GM12878 (cell line): ENCODE results near the gene PPP1R18. TPM values are rescaled to one million over a fixed set of nuclear protein-coding genes. Genes with fewer than 3 reads are reported as not detected.
A peak's percentile ranks its signal among the peaks of the same experiment; 100 is the strongest.

Experiments
- BHLHE40 ChIP-seq, 2 experiments: fragments of 450-650 bp in 1 of 2; IDR thresholded peaks; 2 replicates each; pipeline ENCODE4 v1.6.1; 2011 to 2017; ENCODE audit warnings: low read depth in 2 of 2, borderline replicate concordance in 1 of 2, improper control_type of control experiment in 1 of 2, low read length in 1 of 2, mild to moderate bottlenecking in 1 of 2
- CBFB ChIP-seq: IDR thresholded peaks from 2 replicates; pipeline ENCODE4 v1.6.1; 2016; ENCODE audit warnings: antibody characterized with exemption, low read depth
- CBX5 ChIP-seq: sonication (generic); IDR thresholded peaks from 2 replicates; pipeline ENCODE4 v1.6.1; 2016; ENCODE audit warnings: low read depth, moderate library complexity, mild to moderate bottlenecking, inconsistent platforms
- CREB1 ChIP-seq: IDR thresholded peaks from 2 replicates; pipeline ENCODE4 v1.6.1; 2012; ENCODE audit warnings: low read depth, mild to moderate bottlenecking, inconsistent platforms
- DPF2 ChIP-seq: fragments of 450-650 bp; IDR thresholded peaks from 2 replicates; pipeline ENCODE4 v1.6.1; 2017; ENCODE audit warnings: mild to moderate bottlenecking
- FOS ChIP-seq: IDR thresholded peaks from 3 replicates; pipeline ENCODE4 v1.6.1; 2011; ENCODE audit warnings: borderline replicate concordance; ENCODE audit not compliant: insufficient read length; ENCODE audit errors: extremely low read depth
- HDAC6 ChIP-seq: fragments of 200-600 bp; sonication (generic); IDR thresholded peaks from one replicate; pipeline ENCODE4 v1.8.0; 2017; ENCODE audit warnings: antibody characterized with exemption; ENCODE audit not compliant: unreplicated experiment
- IKZF2 ChIP-seq, 2 experiments: fragments of 450-650 bp; IDR thresholded peaks; 2 replicates each; pipeline ENCODE4 v1.6.1; 2017; ENCODE audit warnings: mild to moderate bottlenecking in 2 of 2, moderate library complexity in 2 of 2
- LARP7 ChIP-seq: fragments of 450-650 bp; IDR thresholded peaks from 2 replicates; pipeline ENCODE4 v1.6.1; 2017; ENCODE audit warnings: mild to moderate bottlenecking
- MXI1 ChIP-seq: fragments of 150-350 bp; IDR thresholded peaks from 2 replicates; pipeline ENCODE4 v1.6.1; 2011; ENCODE audit warnings: low read depth, mild to moderate bottlenecking, inconsistent platforms, low read length, improper control_type of control experiment
- MYC ChIP-seq: IDR thresholded peaks from 2 replicates; pipeline ENCODE4 v1.6.1; 2011; ENCODE audit warnings: mild to moderate bottlenecking, low read length, moderate library complexity, inconsistent platforms; ENCODE audit not compliant: insufficient read depth, insufficient replicate concordance, insufficient read length, severe bottlenecking
- NFIC ChIP-seq: IDR thresholded peaks from 2 replicates; pipeline ENCODE4 v1.6.1; 2012; ENCODE audit warnings: low read depth, mild to moderate bottlenecking, inconsistent platforms, low read length, moderate library complexity
- NR2C2 ChIP-seq: IDR thresholded peaks from 2 replicates; pipeline ENCODE4 v1.6.1; 2011; ENCODE audit warnings: borderline replicate concordance, low read depth; ENCODE audit not compliant: control insufficient read depth, insufficient read length
- NRF1 ChIP-seq: conservative IDR thresholded peaks from 2 replicates; pipeline ENCODE4 v1.6.1; 2011; ENCODE audit warnings: mild to moderate bottlenecking, low read depth, low read length, improper control_type of control experiment
- SMAD5 ChIP-seq: IDR thresholded peaks from 2 replicates; pipeline ENCODE4 v1.6.1; 2016; ENCODE audit warnings: antibody characterized with exemption, low read depth
- SPI1 ChIP-seq: IDR thresholded peaks from 2 replicates; pipeline ENCODE4 v1.6.1; 2011; ENCODE audit warnings: low read depth, mild to moderate bottlenecking, low read length, moderate library complexity, borderline replicate concordance; ENCODE audit not compliant: insufficient read depth
- TCF3 ChIP-seq: IDR thresholded peaks from 2 replicates; pipeline ENCODE4 v1.6.1; 2012; ENCODE audit warnings: low read depth, mild to moderate bottlenecking, low read length, borderline replicate concordance; ENCODE audit not compliant: insufficient read depth
- TCF7 ChIP-seq: IDR thresholded peaks from 2 replicates; pipeline ENCODE4 v1.6.1; 2014; ENCODE audit warnings: antibody characterized with exemption, borderline replicate concordance
- ZNF207 ChIP-seq: fragments of 450-650 bp; IDR thresholded peaks from 2 replicates; pipeline ENCODE4 v1.6.1; 2014; ENCODE audit warnings: antibody characterized with exemption, mild to moderate bottlenecking, borderline replicate concordance
- polyA plus RNA-seq, 11 experiments: library from polyadenylated mRNA; depleted of rRNA in 4 of 11; unstranded in 6 of 11; stranded (reverse) in 5 of 11; fragments of >200 nt; fragmentation: Nextera tagmentation in 4 of 11; fragmentation: Illumina TruSeq in 1 of 11; extraction: Ambion mirVana in 4 of 11; extraction: Trizol in 1 of 11; gene quantifications; 1 replicate in 1 of 11; 2 replicates in 10 of 11; pipeline versions ENCODE4 v1.2.1 to v1.2.3, GENCODE V29; 2011 to 2016; ENCODE audit warnings: inconsistent platforms in 2 of 11, missing spikeins in 2 of 11, low read depth in 1 of 11
- total RNA-seq, 4 experiments: library from RNA; depleted of rRNA in 3 of 4; stranded (reverse); fragments of >200 nt in 3 of 4; fragmentation: Illumina TruSeq in 1 of 4; extraction: Trizol in 1 of 4; gene quantifications; 2 replicates each; pipeline versions ENCODE4 v1.2.1 to v1.2.3, GENCODE V29; 2013 to 2021
- TF ChIP-seq, protein P1 (sequence below): fragments of 450-650 bp; IDR thresholded peaks from 2 replicates; pipeline ENCODE4 v1.6.1; 2017; ENCODE audit warnings: low read depth, mild to moderate bottlenecking, moderate library complexity
- TF ChIP-seq, protein P2 (sequence below): IDR thresholded peaks from 2 replicates; pipeline ENCODE4 v1.6.1; 2012; ENCODE audit warnings: low read depth, low read length, improper control_type of control experiment
- TF ChIP-seq, protein P3 (sequence below): IDR thresholded peaks from 2 replicates; pipeline ENCODE4 v1.6.1; 2011; ENCODE audit warnings: mild to moderate bottlenecking, low read depth, low read length, moderate library complexity; ENCODE audit not compliant: insufficient replicate concordance

PPP1R18 gene
- total and polyA plus RNA-seq, 10 of the 15 experiments (the other 5 are each of a cell fraction or from before 2014, with no cell fraction given), result 21.0 to 119 (median 52.6) TPM

DNA sequence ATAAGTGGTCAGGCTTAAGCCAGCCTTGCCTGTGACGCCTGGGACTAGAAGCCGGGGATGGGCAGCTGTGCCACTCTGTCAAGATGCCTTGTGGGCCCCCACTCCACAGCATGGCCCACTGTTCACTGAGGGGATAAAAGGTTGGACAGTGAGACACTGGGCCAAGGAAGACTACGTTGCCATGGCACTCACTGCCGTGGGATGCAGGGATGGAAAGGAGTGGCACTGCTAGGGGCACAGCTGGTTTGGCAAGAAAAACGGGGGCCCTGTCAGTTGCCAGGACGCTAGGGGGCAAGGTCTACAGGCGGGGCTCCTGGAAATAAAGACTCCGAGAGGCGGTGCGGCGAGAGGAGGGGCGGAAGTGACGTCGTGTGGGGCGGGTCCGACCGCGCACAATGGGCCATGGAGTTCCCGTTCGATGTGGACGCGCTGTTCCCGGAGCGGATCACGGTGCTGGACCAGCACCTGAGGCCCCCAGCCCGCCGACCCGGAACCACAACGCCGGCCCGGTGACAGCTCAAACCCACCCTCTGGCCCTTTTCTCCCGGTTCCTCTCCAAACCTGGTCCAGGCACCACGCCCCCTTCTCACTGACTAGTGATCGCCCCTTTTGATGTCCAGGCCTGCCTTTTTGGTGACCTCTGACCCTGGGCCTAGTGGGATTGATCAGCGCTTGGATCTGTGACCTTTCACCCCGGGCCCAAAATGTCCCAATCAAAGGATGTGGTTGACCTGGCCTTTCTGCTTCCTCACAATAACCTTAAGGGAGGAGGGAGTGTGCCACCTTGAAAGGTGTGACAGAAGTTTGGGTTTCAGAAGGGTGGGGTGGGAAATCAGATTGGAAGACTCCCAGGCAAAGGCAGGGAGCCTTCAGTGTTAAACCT, 59.7 kb downstream of the PPP1R18 start, which contains the start of gene ATAT1 (continued):
- TF ChIP-seq NRF1 (no peak), MYC (no peak), FOS (no peak), HDAC6 (no peak), NR2C2 (peak; percentile 70), CBX5 (no peak), SPI1 (peak; percentile 57; the same call in 1 of the 2 replicates), CBFB (peak; percentile 31; the same call in 1 of the 2 replicates), MXI1 (no peak), DPF2 (0 out of 2 replicates have a peak, but pooled peaks have one; percentile 44), IKZF2 (IDR thresholded peaks at IDR 0.05) (peak in 1 of 2 experiments; percentile 39; a peak in 1 of 4 replicates), LARP7 (peak; percentile 55; the same call in 1 of the 2 replicates), CREB1 (peak; percentile 91), SMAD5 (peak; percentile 61; the same call in 1 of the 2 replicates), BHLHE40 (IDR thresholded peaks at IDR 0.05; ENCODE audit: borderline replicate concordance in 1 of 2, low read depth in 2 of 2, low read length in 1 of 2) (peak in 1 of 2 experiments; percentile 35; a peak in 1 of 4 replicates), NFIC (no peak), ZNF207 (no peak), TCF7 (no peak), TCF3 (0 out of 2 replicates have a peak, but pooled peaks have one; percentile 42)
- TF ChIP-seq, protein P1, sequence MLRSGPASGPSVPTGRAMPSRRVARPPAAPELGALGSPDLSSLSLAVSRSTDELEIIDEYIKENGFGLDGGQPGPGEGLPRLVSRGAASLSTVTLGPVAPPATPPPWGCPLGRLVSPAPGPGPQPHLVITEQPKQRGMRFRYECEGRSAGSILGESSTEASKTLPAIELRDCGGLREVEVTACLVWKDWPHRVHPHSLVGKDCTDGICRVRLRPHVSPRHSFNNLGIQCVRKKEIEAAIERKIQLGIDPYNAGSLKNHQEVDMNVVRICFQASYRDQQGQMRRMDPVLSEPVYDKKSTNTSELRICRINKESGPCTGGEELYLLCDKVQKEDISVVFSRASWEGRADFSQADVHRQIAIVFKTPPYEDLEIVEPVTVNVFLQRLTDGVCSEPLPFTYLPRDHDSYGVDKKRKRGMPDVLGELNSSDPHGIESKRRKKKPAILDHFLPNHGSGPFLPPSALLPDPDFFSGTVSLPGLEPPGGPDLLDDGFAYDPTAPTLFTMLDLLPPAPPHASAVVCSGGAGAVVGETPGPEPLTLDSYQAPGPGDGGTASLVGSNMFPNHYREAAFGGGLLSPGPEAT, result 0 out of 2 replicates have a peak, but pooled peaks have one; percentile 26
- TF ChIP-seq, protein P2, sequence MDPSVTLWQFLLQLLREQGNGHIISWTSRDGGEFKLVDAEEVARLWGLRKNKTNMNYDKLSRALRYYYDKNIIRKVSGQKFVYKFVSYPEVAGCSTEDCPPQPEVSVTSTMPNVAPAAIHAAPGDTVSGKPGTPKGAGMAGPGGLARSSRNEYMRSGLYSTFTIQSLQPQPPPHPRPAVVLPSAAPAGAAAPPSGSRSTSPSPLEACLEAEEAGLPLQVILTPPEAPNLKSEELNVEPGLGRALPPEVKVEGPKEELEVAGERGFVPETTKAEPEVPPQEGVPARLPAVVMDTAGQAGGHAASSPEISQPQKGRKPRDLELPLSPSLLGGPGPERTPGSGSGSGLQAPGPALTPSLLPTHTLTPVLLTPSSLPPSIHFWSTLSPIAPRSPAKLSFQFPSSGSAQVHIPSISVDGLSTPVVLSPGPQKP, result peak; percentile 38
- TF ChIP-seq, protein P3, sequence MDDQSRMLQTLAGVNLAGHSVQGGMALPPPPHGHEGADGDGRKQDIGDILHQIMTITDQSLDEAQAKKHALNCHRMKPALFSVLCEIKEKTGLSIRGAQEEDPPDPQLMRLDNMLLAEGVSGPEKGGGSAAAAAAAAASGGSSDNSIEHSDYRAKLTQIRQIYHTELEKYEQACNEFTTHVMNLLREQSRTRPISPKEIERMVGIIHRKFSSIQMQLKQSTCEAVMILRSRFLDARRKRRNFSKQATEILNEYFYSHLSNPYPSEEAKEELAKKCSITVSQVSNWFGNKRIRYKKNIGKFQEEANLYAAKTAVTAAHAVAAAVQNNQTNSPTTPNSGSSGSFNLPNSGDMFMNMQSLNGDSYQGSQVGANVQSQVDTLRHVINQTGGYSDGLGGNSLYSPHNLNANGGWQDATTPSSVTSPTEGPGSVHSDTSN, result no peak
